ENCODE results near the gene TEKT4. TPM values are rescaled to one million over a fixed set of nuclear protein-coding genes. Genes with fewer than 3 reads are reported as not detected.
"Not testable (repeated sequence)": the region's sequence is repeated elsewhere in the genome, so short reads cannot be mapped to it uniquely, and the experiment has no call there.

Gene TEKT4
- total RNA-seq, 2 donors from 2014 or later = not detected

GRCh38 chr2:94877129-94877528, 5.9 kb downstream of the TEKT4 start:
- no peak overlapping the region for H3K27ac ChIP-seq
- H3K27me3 ChIP-seq = peaks cover 0 to 4% of the 10 kb centered on the region in 2 donors
- intact Hi-C loops (cut with DNase I) = no loop called here

GRCh38 chr2:94878575-94878974, 7.3 kb downstream of the TEKT4 start:
- H3K27ac ChIP-seq; H3K9me3 ChIP-seq; H3K4me1 ChIP-seq; H3K27me3 ChIP-seq; H3K4me3 ChIP-seq; ATAC-seq; intact Hi-C loops (cut with DNase I); DNase-seq; H3K36me3 ChIP-seq (replicated peaks in 1 of 2; ENCODE audit: insufficient read depth in 1 of 2, low read depth in 2 of 2): not testable (repeated sequence)
- 63 to 68% methylated on average over 4 to 6 of the region's 7 CpGs for WGBS, 2 donors

More at GRCh38 chr2:94877129-94877528, 5.9 kb downstream of the TEKT4 start:
- TF ChIP-seq CTCF (IDR thresholded peaks at IDR 0.05) (no peak), POLR2A (IDR thresholded peaks at IDR 0.05) (no peak)
- no peaks in the 10 kb centered on the region for H3K9me3 ChIP-seq
- WGBS, 2 donors = 63 to 67% methylated on average over 5 of the region's 5 CpGs
- ATAC-seq (no peak), DNase-seq (no peak)
- H3K36me3 ChIP-seq (replicated peaks in 1 of 2; ENCODE audit: insufficient read depth in 1 of 2, low read depth in 2 of 2) = no peaks in the 10 kb centered on the region
- H3K4me1 ChIP-seq = no peaks in the 10 kb centered on the region
- H3K4me3 ChIP-seq = no peak overlapping the region

GRCh38 chr2:94879314-94879981, 8.2 kb downstream of the TEKT4 start:
- ATAC-seq = no peak
- Histone ChIP-seq H3K9me3 (no peaks in the 10 kb centered on the region), H3K4me3 (no peak overlapping the region), H3K4me1 (no peaks in the 10 kb centered on the region), H3K36me3 (replicated peaks in 1 of 2; ENCODE audit: insufficient read depth in 1 of 2, low read depth in 2 of 2) (no peaks in the 10 kb centered on the region), H3K27me3 (peaks cover 0 to 4% of the 10 kb centered on the region in 2 donors), H3K27ac (no peak overlapping the region)
- 70 to 81% methylated on average over 2 to 9 of the region's 9 CpGs for WGBS, 2 donors
- TF ChIP-seq POLR2A (IDR thresholded peaks at IDR 0.05) (no peak), CTCF (IDR thresholded peaks at IDR 0.05) (no peak)
- intact Hi-C loops (cut with DNase I) = no loop called here
- DNase-seq = no peak

- 75 to 86% methylated on average over 4 to 10 of the region's 11 CpGs for WGBS, 2 donors
- intact Hi-C loops (cut with DNase I) = no loop called here
- DNase-seq (no peak), ATAC-seq (no peak)
- H3K36me3 ChIP-seq (replicated peaks in 1 of 2; ENCODE audit: insufficient read depth in 1 of 2, low read depth in 2 of 2) = no peaks in the 10 kb centered on the region
- no peak overlapping the region for H3K27ac ChIP-seq
- H3K4me1 ChIP-seq = no peaks in the 10 kb centered on the region
- peaks cover 0 to 3% of the 10 kb centered on the region in 2 donors for H3K27me3 ChIP-seq
- H3K9me3 ChIP-seq = no peaks in the 10 kb centered on the region
- no peak overlapping the region for H3K4me3 ChIP-seq
- TF ChIP-seq POLR2A (IDR thresholded peaks at IDR 0.05) = no peak
- TF ChIP-seq CTCF (IDR thresholded peaks at IDR 0.05) = no peak
Measured at GRCh38 chr2:94879982-94880377, 8.8 kb downstream of the TEKT4 start.

GRCh38 chr2:94880507-94880906, 9.3 kb downstream of the TEKT4 start:
- Histone ChIP-seq H3K9me3 (no peaks in the 10 kb centered on the region), H3K4me1 (no peaks in the 10 kb centered on the region), H3K4me3 (no peak overlapping the region), H3K27ac (no peak overlapping the region), H3K27me3 (no peaks in the 10 kb centered on the region), H3K36me3 (replicated peaks in 1 of 2; ENCODE audit: insufficient read depth in 1 of 2, low read depth in 2 of 2) (no peaks in the 10 kb centered on the region)
- ATAC-seq = no peak
- 55 to 68% methylated on average over 5 to 8 of the region's 8 CpGs for WGBS, 2 donors
- intact Hi-C loops (cut with DNase I) = no loop called here
- TF ChIP-seq POLR2A (IDR thresholded peaks at IDR 0.05) = no peak
- TF ChIP-seq CTCF (IDR thresholded peaks at IDR 0.05) = no peak
- DNase-seq = no peak

Measured in body of pancreas (tissue), 4 donors.